Activated CD4-positive, alpha-beta T cell treated with anti-CD3 and anti-CD28 coated beads for 36 hours (primary cell): ENCODE results near the gene KCNK10. TPM values are rescaled to one million over a fixed set of nuclear protein-coding genes. Genes with fewer than 3 reads are reported as not detected.

Experiments used
- ATAC-seq: fragments of 200-7000 bp; cut with Tn5 transposase; one replicate; pipeline ENCODE4 v1.10.0; 2021; ENCODE audit warnings: mild to moderate bottlenecking, moderate library complexity
- CTCF ChIA-PET: fragments of 350-600 bp; sonication (Branson Sonifier 250); formaldehyde crosslinking; loops from one replicate; lab custom pipeline; 2021; ENCODE audit warnings: antibody characterized with exemption; lab: Charles Lee
- POLR2A ChIA-PET: fragments of 350-600 bp; sonication (Branson Sonifier 250); formaldehyde crosslinking; loops from one replicate; lab custom pipeline; 2021; ENCODE audit warnings: antibody characterized with exemption, inconsistent platforms; lab: Charles Lee
- DNase-seq: peaks from one replicate; pipeline ENCODE4 v3.0.0-alpha.2; 2020
- H3K27ac Mint-ChIP-seq: one replicate; pipeline ENCODE4 v1.8.0; 2021; ENCODE audit warnings: mixed read lengths
- H3K27me3 Mint-ChIP-seq: one replicate; pipeline ENCODE4 v1.8.0; 2021; ENCODE audit warnings: mixed read lengths
- H3K36me3 Mint-ChIP-seq: one replicate; pipeline ENCODE4 v1.8.0; 2021; ENCODE audit warnings: low read depth, mixed read lengths
- H3K4me1 Mint-ChIP-seq: one replicate; pipeline ENCODE4 v1.8.0; 2021; ENCODE audit warnings: mixed read lengths
- H3K4me3 Mint-ChIP-seq: one replicate; pipeline ENCODE4 v1.8.0; 2021; ENCODE audit warnings: mild to moderate bottlenecking, moderate library complexity, mixed read lengths
- H3K9me3 Mint-ChIP-seq: one replicate; pipeline ENCODE4 v1.8.0; 2021; ENCODE audit warnings: low read depth, mixed read lengths
- intact Hi-C, 2 experiments: fragments of 100-400 bp; cut with DNase I in 1 of 2; cut with micrococcal nuclease in 1 of 2; formaldehyde crosslinking; loops; one replicate each; pipeline versions ENCODE4 v1.14.2 to v1.15.1; 2022 to 2024; cut with DNase I, micrococcal nuclease
- total RNA-seq, 2 experiments: library from RNA; stranded (reverse); gene quantifications; one replicate each; pipeline ENCODE4 v1.2.3, GENCODE V29; 2021

KCNK10 gene
- total RNA-seq, 2 experiments from 2014 or later, result not detected

GRCh38 chr14:88146881-88147649 is 176.0 kb downstream of the KCNK10 start:
- no peak for ATAC-seq
- ChIA-PET POLR2A (no interaction called here), CTCF (interaction anchor here (0.6 kb wide), 1 partner anchor 42 kb away, joined by 3 read pairs; no protein-coding TSS in a partner anchor)
- Mint-ChIP-seq H3K27ac (no peak overlapping the region), H3K4me1 (no peaks in the 10 kb centered on the region), H3K36me3 (no peaks in the 10 kb centered on the region), H3K9me3 (no peaks in the 10 kb centered on the region), H3K27me3 (no peaks in the 10 kb centered on the region), H3K4me3 (no peak overlapping the region)
- intact Hi-C loops, result no loop called here
- DNase-seq, result no peak

GRCh38 chr14:88143810-88144209 is 179.3 kb downstream of the KCNK10 start:
- POLR2A ChIA-PET, result no interaction called here
- no peaks in the 10 kb centered on the region for H3K27me3 Mint-ChIP-seq
- ATAC-seq (no peak), DNase-seq (no peak)
- no peaks in the 10 kb centered on the region for H3K4me1 Mint-ChIP-seq
- H3K9me3 Mint-ChIP-seq, result no peaks in the 10 kb centered on the region
- CTCF ChIA-PET, result interaction anchor here (1.7 kb wide), 1 partner anchor 199 kb away, joined by 5 read pairs; no protein-coding TSS in a partner anchor
- H3K27ac Mint-ChIP-seq, result no peak overlapping the region
- H3K4me3 Mint-ChIP-seq, result no peak overlapping the region
- intact Hi-C loops, result no loop called here
- H3K36me3 Mint-ChIP-seq, result no peaks in the 10 kb centered on the region

GRCh38 chr14:88142997-88143396 is 180.1 kb downstream of the KCNK10 start:
- DNase-seq (no peak), ATAC-seq (no peak)
- Mint-ChIP-seq H3K9me3 (no peaks in the 10 kb centered on the region), H3K36me3 (no peaks in the 10 kb centered on the region), H3K27ac (no peak overlapping the region), H3K4me3 (no peak overlapping the region), H3K4me1 (no peaks in the 10 kb centered on the region), H3K27me3 (no peaks in the 10 kb centered on the region)
- CTCF ChIA-PET, result interaction anchor here (0.9 to 1.7 kb wide), 2 partner anchors 197 to 198 kb away, joined by 3 to 5 read pairs; no protein-coding TSS in a partner anchor
- intact Hi-C loops, result no loop called here
- POLR2A ChIA-PET, result no interaction called here

- no peaks in the 10 kb centered on the region for H3K27me3 Mint-ChIP-seq
- no peaks in the 10 kb centered on the region for H3K36me3 Mint-ChIP-seq
- H3K27ac Mint-ChIP-seq, result no peak overlapping the region
- no peaks in the 10 kb centered on the region for H3K4me1 Mint-ChIP-seq
- intact Hi-C loops, result no loop called here
- POLR2A ChIA-PET, result no interaction called here
- DNase-seq (no peak), ATAC-seq (no peak)
- CTCF ChIA-PET, result no interaction called here
- no peak overlapping the region for H3K4me3 Mint-ChIP-seq
- no peaks in the 10 kb centered on the region for H3K9me3 Mint-ChIP-seq
These were observed 182.2 kb downstream of the KCNK10 start for GRCh38 chr14:88140874-88141273.

GRCh38 chr14:88137327-88137726 is 185.7 kb downstream of the KCNK10 start:
- ATAC-seq (no peak), DNase-seq (no peak)
- Mint-ChIP-seq H3K27me3 (no peaks in the 10 kb centered on the region), H3K27ac (no peak overlapping the region), H3K9me3 (no peaks in the 10 kb centered on the region), H3K4me3 (no peak overlapping the region), H3K36me3 (no peaks in the 10 kb centered on the region), H3K4me1 (no peaks in the 10 kb centered on the region)
- CTCF ChIA-PET, result interaction anchor here (0.9 to 1.6 kb wide), 2 partner anchors 191 to 193 kb away, joined by 3 to 6 read pairs; no protein-coding TSS in a partner anchor
- POLR2A ChIA-PET, result no interaction called here
- intact Hi-C loops, result no loop called here

Other genes starting within 250 kb of the KCNK10 start
- 1 to 10 TPM; 3.4 to 4.0 TPM for gene SPATA7, start 62.4 kb upstream of the KCNK10 start, total RNA-seq
- gene PTPN21, start 231.7 kb upstream of the KCNK10 start, total RNA-seq, result under 1 TPM; 0.12 to 0.16 TPM
- gene ZC3H14, start 239.8 kb upstream of the KCNK10 start, total RNA-seq, result 10 to 100 TPM; 46.9 to 63.6 TPM